GM21717 (cell line): Measurements from ENCODE around the gene WDR18.
"Not testable (repeated sequence)": the region's sequence is repeated elsewhere in the genome, so short reads cannot be mapped to it uniquely, and the experiment has no call there.

Experiments
- ATAC-seq: cut with Tn5 transposase; IDR thresholded peaks from one replicate; pipeline ENCODE4 v1.9.1; 2021; ENCODE audit warnings: mild to moderate bottlenecking, moderate library complexity; ENCODE audit not compliant: unreplicated experiment

Gene WDR18

GRCh38 chr19:1018393-1018792 is 34.2 kb downstream of the WDR18 start:
- ATAC-seq = no peak

GRCh38 chr19:1018932-1019615 is 34.9 kb downstream of the WDR18 start:
- no peak for ATAC-seq

- ATAC-seq = no peak
These were observed 35.4 kb downstream of the WDR18 start for GRCh38 chr19:1019616-1019961.

- peak; percentile 2 for ATAC-seq
These were observed 36.1 kb downstream of the WDR18 start for GRCh38 chr19:1019980-1020867.

- ATAC-seq = peak; percentile 65
These were observed 36.8 kb downstream of the WDR18 start, which contains the start of gene TMEM259 for GRCh38 chr19:1020868-1021425. Gene TMEM259, minus strand, starts transcription at chr19:1021123. Its CDS starts 127 bp downstream, at chr19:1020996.

GRCh38 chr19:1023883-1024188 is 39.7 kb downstream of the WDR18 start:
- ATAC-seq = not testable (repeated sequence)

- ATAC-seq = not testable (repeated sequence)
These were observed 40.9 kb downstream of the WDR18 start for GRCh38 chr19:1025080-1025479.

GRCh38 chr19:1025960-1026782 is 42.0 kb downstream of the WDR18 start, which contains the start of gene CNN2:
Gene CNN2, plus strand, starts transcription at chr19:1026608. Its CDS starts 54 bp downstream, at chr19:1026662.
- peak; percentile 49 for ATAC-seq

GRCh38 chr19:1026783-1027649 is 42.9 kb downstream of the WDR18 start:
- ATAC-seq = no peak

GRCh38 chr19:1027650-1028061 is 43.5 kb downstream of the WDR18 start:
- ATAC-seq = no peak

- ATAC-seq = no peak
These were observed 44.1 kb downstream of the WDR18 start for GRCh38 chr19:1028062-1028926.

- ATAC-seq = no peak
These were observed 48.2 kb downstream of the WDR18 start for GRCh38 chr19:1032264-1032867.

GRCh38 chr19:1035998-1036621 is 52.0 kb downstream of the WDR18 start:
- ATAC-seq = no peak

GRCh38 chr19:1037621-1038064 is 53.5 kb downstream of the WDR18 start:
- no peak for ATAC-seq

GRCh38 chr19:1038978-1039645 is 55.0 kb downstream of the WDR18 start:
- ATAC-seq = no peak

- ATAC-seq = peak; percentile 53
These were observed 55.7 kb downstream of the WDR18 start, which contains the start of gene ABCA7 for GRCh38 chr19:1039646-1040475. Gene ABCA7, plus strand, starts transcription at chr19:1040107. Its CDS starts 1,255 bp downstream, at chr19:1041362.
